ENCODE measurements around the gene BCAN.

- TF ChIP-seq EZH2 (IDR thresholded peaks at IDR 0.05; ENCODE audit: insufficient read depth, poor library complexity, severe bottlenecking) (no peak), EZH2phosphoT487 (IDR thresholded peaks at IDR 0.05; ENCODE audit: insufficient read depth, low read depth) (no peak)
Measured at GRCh38 chr1:156639601-156640101, 2.3 kb upstream of the BCAN start.
